Mesothelial cell of epicardium (in vitro differentiated cells): ENCODE results near the gene JMJD1C. TPM values are rescaled to one million over a fixed set of nuclear protein-coding genes. Genes with fewer than 3 reads are reported as not detected.

Source experiments
- DNase-seq, 2 experiments: peaks; one replicate each; pipeline ENCODE4 v3.0.0; 2021; ENCODE audit warnings: low spot score in 2 of 2; ENCODE audit not compliant: unreplicated experiment in 2 of 2
- H3K27ac Mint-ChIP-seq: 2 replicates; pipeline ENCODE4 v1.8.0; 2021; ENCODE audit warnings: mixed read lengths
- H3K27me3 Mint-ChIP-seq: 2 replicates; pipeline ENCODE4 v1.8.0; 2021; ENCODE audit warnings: low read depth, mixed read lengths
- H3K36me3 Mint-ChIP-seq: 2 replicates; pipeline ENCODE4 v1.8.0; 2021; ENCODE audit warnings: mixed read lengths
- H3K4me1 Mint-ChIP-seq: 2 replicates; pipeline ENCODE4 v1.8.0; 2021; ENCODE audit warnings: mixed read lengths
- H3K4me3 Mint-ChIP-seq: 2 replicates; pipeline ENCODE4 v1.8.0; 2021; ENCODE audit warnings: mild to moderate bottlenecking, moderate library complexity, mixed read lengths
- H3K9me3 Mint-ChIP-seq: 2 replicates; pipeline ENCODE4 v1.8.0; 2021; ENCODE audit warnings: mixed read lengths
- CTCF ChIP-seq: fragments of 200-600 bp; sonication (generic); IDR thresholded peaks from one replicate; pipeline ENCODE4 v1.5.0; 2021; ENCODE audit warnings: antibody characterized with exemption; ENCODE audit not compliant: unreplicated experiment
- total RNA-seq: library from RNA; stranded (reverse); gene quantifications from 3 replicates; pipeline ENCODE4 v1.2.1, GENCODE V29; 2021

The JMJD1C gene
- total RNA-seq, 1 donor from 2014 or later, result 112 TPM

- no peak overlapping the region for H3K4me3 Mint-ChIP-seq
- no peak for TF ChIP-seq CTCF
- H3K4me1 Mint-ChIP-seq, result peaks cover 28% of the 10 kb centered on the region
- peaks cover 4% of the 10 kb centered on the region for H3K36me3 Mint-ChIP-seq
- no peaks in the 10 kb centered on the region for H3K27me3 Mint-ChIP-seq
- DNase-seq, result no peak
- no peaks in the 10 kb centered on the region for H3K9me3 Mint-ChIP-seq
- no peak overlapping the region for H3K27ac Mint-ChIP-seq
These were observed 56.2 kb downstream of the JMJD1C start for GRCh38 chr10:63409465-63410027.

- no peak overlapping the region for H3K4me3 Mint-ChIP-seq
- peak overlapping the region; percentile 34 for H3K27ac Mint-ChIP-seq
- TF ChIP-seq CTCF, result no peak
- DNase-seq, result no peak
- H3K4me1 Mint-ChIP-seq, result peaks cover 28% of the 10 kb centered on the region
- no peaks in the 10 kb centered on the region for H3K27me3 Mint-ChIP-seq
- H3K36me3 Mint-ChIP-seq, result peaks cover 7% of the 10 kb centered on the region
- no peaks in the 10 kb centered on the region for H3K9me3 Mint-ChIP-seq
These were observed 58.6 kb downstream of the JMJD1C start for GRCh38 chr10:63407136-63407662.

GRCh38 chr10:63396133-63396761, 69.5 kb downstream of the JMJD1C start:
- H3K27ac Mint-ChIP-seq, result peak overlapping the region; percentile 83
- peaks cover 21% of the 10 kb centered on the region for H3K9me3 Mint-ChIP-seq
- no peak for DNase-seq

GRCh38 chr10:63393050-63393449, 72.7 kb downstream of the JMJD1C start:
- Mint-ChIP-seq H3K36me3 (peaks cover 48% of the 10 kb centered on the region), H3K4me3 (no peak overlapping the region), H3K4me1 (peaks cover 7% of the 10 kb centered on the region), H3K9me3 (peaks cover 47% of the 10 kb centered on the region), H3K27ac (no peak overlapping the region), H3K27me3 (no peaks in the 10 kb centered on the region)
- no peak for TF ChIP-seq CTCF
- no peak for DNase-seq

More at GRCh38 chr10:63396133-63396761, 69.5 kb downstream of the JMJD1C start:
- H3K27me3 Mint-ChIP-seq, result no peaks in the 10 kb centered on the region
- TF ChIP-seq CTCF, result no peak
- H3K4me1 Mint-ChIP-seq, result peaks cover 7% of the 10 kb centered on the region
- no peak overlapping the region for H3K4me3 Mint-ChIP-seq
- peaks cover 23% of the 10 kb centered on the region for H3K36me3 Mint-ChIP-seq

- H3K36me3 Mint-ChIP-seq, result peaks cover 53% of the 10 kb centered on the region
- no peaks in the 10 kb centered on the region for H3K27me3 Mint-ChIP-seq
- DNase-seq, result no peak
- peaks cover 7% of the 10 kb centered on the region for H3K4me1 Mint-ChIP-seq
- H3K4me3 Mint-ChIP-seq, result no peak overlapping the region
- H3K9me3 Mint-ChIP-seq, result peaks cover 52% of the 10 kb centered on the region
- no peak for TF ChIP-seq CTCF
- no peak overlapping the region for H3K27ac Mint-ChIP-seq
These were observed 73.6 kb downstream of the JMJD1C start for GRCh38 chr10:63392224-63392623.
